GM12801 (cell line): Measurements from ENCODE around the gene GCGR.

Source experiments
- CTCF ChIP-seq: IDR thresholded peaks from one replicate; pipeline ENCODE4 v1.5.1; 2011; ENCODE audit warnings: control low read depth; ENCODE audit not compliant: insufficient read length; ENCODE audit errors: extremely low read depth

The GCGR gene

GRCh38 chr17:81843713-81844326 is 39.9 kb downstream of the GCGR start:
- TF ChIP-seq CTCF, result no peak

GRCh38 chr17:81844327-81844851 is 40.4 kb downstream of the GCGR start:
- no peak for TF ChIP-seq CTCF

- TF ChIP-seq CTCF, result no peak
Observed at GRCh38 chr17:81844887-81845286, 40.9 kb downstream of the GCGR start.

- no peak for TF ChIP-seq CTCF
Observed at GRCh38 chr17:81845361-81845760, 41.4 kb downstream of the GCGR start.

GRCh38 chr17:81845881-81846742 is 42.2 kb downstream of the GCGR start:
- TF ChIP-seq CTCF, result no peak

- no peak for TF ChIP-seq CTCF
Observed at GRCh38 chr17:81846743-81847689, 43.1 kb downstream of the GCGR start.

- TF ChIP-seq CTCF, result no peak
Observed at GRCh38 chr17:81849457-81849856, 45.5 kb downstream of the GCGR start.
